Calu3 (cell line): ENCODE measurements around the gene LOXL3. TPM values are rescaled to one million over a fixed set of nuclear protein-coding genes. Genes with fewer than 3 reads are reported as not detected.

Source experiments
- Bru-seq: library from RNA; stranded (reverse); fragments of 400-500 nt; gene quantifications from one replicate; lab custom pipeline; 2021; lab: Mats Ljungman, UMichigan
- BruChase-seq, 2 experiments: library from RNA; stranded (reverse); fragments of 400-500 nt; gene quantifications; one replicate each; lab custom pipeline; 2021; lab: Mats Ljungman, UMichigan
- BruUV-seq: library from RNA; stranded (reverse); fragments of 400-500 nt; replicated peaks from 2 replicates; lab custom pipeline; 2021; lab: Mats Ljungman, UMichigan
- CTCF ChIA-PET: fragments of 300-600 bp; sonication (Branson Sonifier 250); formaldehyde crosslinking; loops from one replicate; lab custom pipeline; 2022; ENCODE audit warnings: antibody characterized with exemption; lab: Charles Lee
- DNase-seq: peaks from one replicate; pipeline ENCODE4 v3.0.0; 2022
- H3K27ac Mint-ChIP-seq: one replicate; pipeline ENCODE4 v1.8.0; 2022; ENCODE audit warnings: mixed read lengths; ENCODE audit not compliant: unreplicated experiment
- H3K27me3 Mint-ChIP-seq: one replicate; pipeline ENCODE4 v1.8.0; 2022; ENCODE audit warnings: mixed read lengths; ENCODE audit not compliant: unreplicated experiment
- H3K36me3 Mint-ChIP-seq: one replicate; pipeline ENCODE4 v1.8.0; 2022; ENCODE audit warnings: mild to moderate bottlenecking, moderate library complexity, mixed read lengths; ENCODE audit not compliant: insufficient read depth, unreplicated experiment
- H3K4me1 Mint-ChIP-seq: one replicate; pipeline ENCODE4 v1.8.0; 2022; ENCODE audit warnings: mild to moderate bottlenecking, low read depth, mixed read lengths; ENCODE audit not compliant: unreplicated experiment
- H3K4me3 Mint-ChIP-seq: one replicate; pipeline ENCODE4 v1.8.0; 2022; ENCODE audit warnings: mild to moderate bottlenecking, low read depth, moderate library complexity, mixed read lengths; ENCODE audit not compliant: unreplicated experiment
- H3K9me3 Mint-ChIP-seq: one replicate; pipeline ENCODE4 v1.8.0; 2022; ENCODE audit warnings: low read depth, mixed read lengths; ENCODE audit not compliant: unreplicated experiment
- intact Hi-C: fragments of 100-400 bp; cut with micrococcal nuclease; formaldehyde crosslinking; loops from one replicate; pipeline ENCODE4 v1.10.0; 2022; ENCODE audit not compliant: unreplicated experiment
- long read RNA-seq: library from polyadenylated mRNA; stranded (forward); transcript quantifications from one replicate; pipeline ENCODE4 v2.0.0, GENCODE V29; 2022
- total RNA-seq: library from RNA; stranded (reverse); gene quantifications from 2 replicates; pipeline ENCODE4 v1.2.3, GENCODE V29; 2022
- TF ChIP-seq, protein P1 (sequence below): fragments of 200-600 bp; IDR thresholded peaks from one replicate; pipeline ENCODE4 v1.8.0; 2022; ENCODE audit warnings: antibody characterized with exemption; ENCODE audit not compliant: unreplicated experiment

Gene LOXL3, protein sequence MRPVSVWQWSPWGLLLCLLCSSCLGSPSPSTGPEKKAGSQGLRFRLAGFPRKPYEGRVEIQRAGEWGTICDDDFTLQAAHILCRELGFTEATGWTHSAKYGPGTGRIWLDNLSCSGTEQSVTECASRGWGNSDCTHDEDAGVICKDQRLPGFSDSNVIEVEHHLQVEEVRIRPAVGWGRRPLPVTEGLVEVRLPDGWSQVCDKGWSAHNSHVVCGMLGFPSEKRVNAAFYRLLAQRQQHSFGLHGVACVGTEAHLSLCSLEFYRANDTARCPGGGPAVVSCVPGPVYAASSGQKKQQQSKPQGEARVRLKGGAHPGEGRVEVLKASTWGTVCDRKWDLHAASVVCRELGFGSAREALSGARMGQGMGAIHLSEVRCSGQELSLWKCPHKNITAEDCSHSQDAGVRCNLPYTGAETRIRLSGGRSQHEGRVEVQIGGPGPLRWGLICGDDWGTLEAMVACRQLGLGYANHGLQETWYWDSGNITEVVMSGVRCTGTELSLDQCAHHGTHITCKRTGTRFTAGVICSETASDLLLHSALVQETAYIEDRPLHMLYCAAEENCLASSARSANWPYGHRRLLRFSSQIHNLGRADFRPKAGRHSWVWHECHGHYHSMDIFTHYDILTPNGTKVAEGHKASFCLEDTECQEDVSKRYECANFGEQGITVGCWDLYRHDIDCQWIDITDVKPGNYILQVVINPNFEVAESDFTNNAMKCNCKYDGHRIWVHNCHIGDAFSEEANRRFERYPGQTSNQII
- 0.93 and 1.2 TPM in 2 replicates for total RNA-seq
- percentile 36 among the genes with signal in this experiment for Bru-seq, nascent RNA
- BruChase-seq, experiment 1, labeled RNA remaining after a 6-hour chase, result percentile 23 among the genes with signal in this experiment
- BruChase-seq, experiment 2, labeled RNA remaining after a 2-hour chase, result percentile 32 among the genes with signal in this experiment
- long read RNA-seq, partial matches to known transcripts, result 1 of 4 reads
- long read RNA-seq, other reads (novel, unspliced or antisense), result 1 of 4 reads

DNA sequence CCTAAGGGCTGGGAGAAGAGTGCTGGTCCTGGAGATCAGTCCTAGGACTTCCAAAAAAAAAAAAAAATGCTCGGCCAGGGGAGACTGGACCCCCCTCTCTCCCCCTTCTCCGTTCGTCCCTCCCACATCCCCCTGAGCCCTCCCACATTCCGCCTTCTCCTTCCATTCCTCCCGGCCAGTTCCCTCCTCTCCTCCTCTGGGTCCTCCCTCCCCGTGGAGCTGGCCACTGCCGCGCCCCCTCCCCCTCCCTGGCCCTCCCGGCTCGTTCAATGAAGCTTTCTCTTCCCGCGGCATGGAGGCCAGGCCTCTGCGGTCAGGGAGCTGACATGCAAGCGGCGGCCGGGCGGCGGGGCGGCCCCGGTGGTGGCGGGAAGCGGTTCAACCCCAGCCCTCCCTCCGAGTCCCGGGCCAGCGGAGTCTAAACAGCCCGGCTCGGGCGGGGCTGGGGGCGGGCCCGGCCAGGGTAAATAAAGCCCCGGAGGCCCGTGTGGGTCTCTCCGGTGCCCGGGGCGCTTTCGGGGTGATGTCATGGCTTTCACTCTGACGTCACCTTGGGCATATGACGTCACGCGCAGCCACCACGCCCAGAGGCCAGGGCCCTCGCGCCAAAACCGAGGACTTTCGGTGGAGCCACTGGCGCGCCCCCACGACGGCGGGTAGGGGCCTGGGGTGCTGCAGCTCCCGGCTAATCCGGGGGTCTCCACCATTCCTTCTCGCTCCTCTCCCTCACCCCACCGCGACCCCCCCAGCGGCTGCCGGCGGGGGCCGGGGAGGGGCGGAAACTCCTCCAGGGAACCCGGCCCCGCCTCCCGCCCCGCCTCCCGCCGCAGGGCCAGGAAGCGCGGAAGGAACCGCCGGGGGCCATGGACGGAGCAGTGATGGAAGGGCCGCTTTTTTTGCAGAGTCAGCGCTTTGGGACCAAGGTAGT lies at the start of gene LOXL3, which contains the start of gene DOK1:
TSS of gene LOXL3 (minus strand) at position 51 of the 928 bp plus-strand sequence. CDS start 1,308 bp downstream, outside the sequence.
TSS of gene DOK1 (plus strand) at position 829 of the 928 bp plus-strand sequence. CDS start at position 864, 35 bp downstream.
- intact Hi-C loops, result no loop called here
- no peaks in the 10 kb centered on the region for H3K27me3 Mint-ChIP-seq
- DNase-seq, result peak; percentile 61
- H3K4me3 Mint-ChIP-seq, result peak within 1 kb of the TSS; percentile 46
- CTCF ChIA-PET, result interaction anchor here (0.6 to 0.7 kb wide), 4 partner anchors 24 to 1459 kb away, joined by 3 to 8 read pairs (median 4); no protein-coding TSS in a partner anchor
- no peaks in the 10 kb centered on the region for H3K9me3 Mint-ChIP-seq
- peaks cover 27% of the 10 kb centered on the region for H3K4me1 Mint-ChIP-seq
- TF ChIP-seq, protein P1, sequence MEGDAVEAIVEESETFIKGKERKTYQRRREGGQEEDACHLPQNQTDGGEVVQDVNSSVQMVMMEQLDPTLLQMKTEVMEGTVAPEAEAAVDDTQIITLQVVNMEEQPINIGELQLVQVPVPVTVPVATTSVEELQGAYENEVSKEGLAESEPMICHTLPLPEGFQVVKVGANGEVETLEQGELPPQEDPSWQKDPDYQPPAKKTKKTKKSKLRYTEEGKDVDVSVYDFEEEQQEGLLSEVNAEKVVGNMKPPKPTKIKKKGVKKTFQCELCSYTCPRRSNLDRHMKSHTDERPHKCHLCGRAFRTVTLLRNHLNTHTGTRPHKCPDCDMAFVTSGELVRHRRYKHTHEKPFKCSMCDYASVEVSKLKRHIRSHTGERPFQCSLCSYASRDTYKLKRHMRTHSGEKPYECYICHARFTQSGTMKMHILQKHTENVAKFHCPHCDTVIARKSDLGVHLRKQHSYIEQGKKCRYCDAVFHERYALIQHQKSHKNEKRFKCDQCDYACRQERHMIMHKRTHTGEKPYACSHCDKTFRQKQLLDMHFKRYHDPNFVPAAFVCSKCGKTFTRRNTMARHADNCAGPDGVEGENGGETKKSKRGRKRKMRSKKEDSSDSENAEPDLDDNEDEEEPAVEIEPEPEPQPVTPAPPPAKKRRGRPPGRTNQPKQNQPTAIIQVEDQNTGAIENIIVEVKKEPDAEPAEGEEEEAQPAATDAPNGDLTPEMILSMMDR, result no peak
- H3K36me3 Mint-ChIP-seq, result peaks cover 32% of the 10 kb centered on the region
- no TSS peak for BruUV-seq
- H3K27ac Mint-ChIP-seq, result peak within 1 kb of the TSS; percentile 1

DNA sequence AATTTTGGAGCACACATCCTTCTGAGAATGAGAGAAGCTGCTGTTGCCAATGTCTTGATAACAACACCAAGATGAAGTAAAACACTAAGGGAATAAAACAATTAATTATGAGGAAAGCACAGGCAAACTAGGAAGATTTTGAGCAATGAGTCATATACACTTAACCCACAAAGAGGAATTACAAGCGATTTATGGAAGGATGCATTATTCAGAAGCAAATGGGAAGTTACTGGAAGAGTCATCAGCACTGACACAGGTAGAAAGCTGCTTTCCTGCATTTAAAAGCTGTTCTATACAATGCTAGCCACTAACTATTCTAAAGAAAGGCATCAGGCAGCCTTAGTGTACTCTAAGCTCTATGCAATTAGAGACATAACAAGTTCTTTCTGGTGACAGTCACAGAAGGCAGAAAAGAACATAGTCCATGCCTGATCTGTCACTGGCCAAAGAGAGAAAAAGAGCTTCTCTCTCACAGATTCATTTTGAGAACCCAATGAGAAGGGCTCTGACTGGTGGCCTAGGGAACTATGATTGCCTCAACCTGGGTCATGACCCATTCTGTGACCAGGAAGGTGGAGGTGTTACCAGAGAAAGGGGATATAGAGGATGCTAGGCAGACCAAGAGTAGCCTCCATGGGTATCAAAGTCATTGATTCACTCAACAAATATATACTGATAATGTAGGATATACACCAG lies 49.0 kb upstream of the LOXL3 start:
- Mint-ChIP-seq H3K36me3 (no peaks in the 10 kb centered on the region), H3K4me3 (no peak overlapping the region), H3K27me3 (peaks cover 50% of the 10 kb centered on the region), H3K27ac (no peak overlapping the region), H3K4me1 (no peaks in the 10 kb centered on the region), H3K9me3 (no peaks in the 10 kb centered on the region)
- DNase-seq, result no peak
- intact Hi-C loops, result no loop called here
- no TSS peak for BruUV-seq
- TF ChIP-seq, protein P1, result no peak
- CTCF ChIA-PET, result no interaction called here

DNA sequence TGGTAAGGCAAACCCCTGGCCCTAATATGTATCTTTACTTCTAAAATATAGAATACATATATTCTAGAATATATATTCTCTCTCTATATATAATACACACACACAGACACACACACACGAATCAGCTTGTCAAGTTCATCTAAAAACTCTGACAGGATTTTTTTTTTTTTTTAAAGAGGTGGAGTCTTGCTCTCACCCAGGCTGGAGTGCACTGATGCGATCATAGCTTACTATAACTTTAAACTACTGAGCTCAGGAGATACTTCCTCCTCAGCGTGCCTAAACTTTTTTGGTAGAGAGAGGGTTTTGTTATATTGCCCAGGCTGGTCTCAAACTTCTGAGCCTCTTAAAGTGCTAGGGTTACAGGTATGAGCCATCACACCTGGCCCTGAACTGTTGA lies 45.9 kb upstream of the LOXL3 start:
- DNase-seq, result no peak
- no peaks in the 10 kb centered on the region for H3K4me1 Mint-ChIP-seq
- TF ChIP-seq, protein P1, result no peak
- intact Hi-C loops, result no loop called here
- H3K36me3 Mint-ChIP-seq, result no peaks in the 10 kb centered on the region
- no peak overlapping the region for H3K4me3 Mint-ChIP-seq
- CTCF ChIA-PET, result no interaction called here
- peaks cover 41% of the 10 kb centered on the region for H3K27me3 Mint-ChIP-seq
- H3K27ac Mint-ChIP-seq, result no peak overlapping the region
- H3K9me3 Mint-ChIP-seq, result no peaks in the 10 kb centered on the region
- BruUV-seq, result no TSS peak
